ENCODE measurements around the gene PIK3C2G. TPM values are rescaled to one million over a fixed set of nuclear protein-coding genes. Genes with fewer than 3 reads are reported as not detected.

PIK3C2G gene
- total and polyA plus RNA-seq, 2 experiments from 2014 or later, result not detected

DNA sequence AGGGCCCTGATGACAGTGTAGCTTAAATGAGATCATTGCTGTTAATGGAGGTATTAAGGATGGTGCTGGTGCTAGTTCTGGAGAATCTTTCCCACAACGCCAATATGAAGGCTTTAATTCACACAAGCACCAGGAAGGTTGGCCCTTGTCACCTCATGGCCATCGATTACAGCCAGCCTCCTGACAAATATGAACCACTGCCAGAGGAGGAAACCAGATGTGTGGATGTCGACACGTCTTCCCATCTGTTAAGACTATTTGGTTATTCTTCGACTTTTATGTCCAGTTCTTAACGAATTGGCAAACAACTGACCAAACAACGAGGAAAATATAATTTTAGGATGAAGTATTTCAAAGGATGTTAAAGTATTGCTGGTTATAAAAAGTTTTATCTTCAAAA, 79.5 kb downstream of the PIK3C2G start:
- Histone ChIP-seq H3K79me2 (ENCODE audit: insufficient read depth) (no peaks in the 10 kb centered on the region), H2AFZ (peak overlapping the region; percentile 43; the same call in 1 of the 2 replicates), H3K36me3 (ENCODE audit: low read depth) (no peaks in the 10 kb centered on the region), H3K4me1 (ENCODE audit: insufficient read depth) (0 out of 2 replicates have a peak, but pooled peaks cover 8% of the 10 kb centered on the region), H3K9ac (no peak overlapping the region), H3K4me2 (ENCODE audit: unreplicated experiment) (no peak overlapping the region), H3K4me3 (no peak overlapping the region), H4K20me1 (ENCODE audit: insufficient read depth) (no peaks in the 10 kb centered on the region), H3K9me3 (ENCODE audit: low read depth) (no peaks in the 10 kb centered on the region), H3K9me2 (ENCODE audit: insufficient read depth) (no peaks in the 10 kb centered on the region), H3K27ac (no peak overlapping the region), H3K27me3 (replicated peaks; ENCODE audit: insufficient read depth) (no peaks in the 10 kb centered on the region), H3F3A (ENCODE audit: insufficient read depth) (no peaks in the 10 kb centered on the region)
- WGBS, 2 experiments (ENCODE audit: low coverage in 1 of 2, low lambda C conversion rate in 2 of 2, missing lambda C conversion rate in 2 of 2), result 20 to 21% methylated on average over 7 of the region's 7 CpGs
- in situ Hi-C loops (cut with MboI), result no loop called here
- DNase-seq, result no peak
- TF ChIP-seq EZH2phosphoT487 (IDR thresholded peaks at IDR 0.05; ENCODE audit: insufficient read depth, low read depth) (no peak), EZH2 (IDR thresholded peaks at IDR 0.05; ENCODE audit: insufficient read depth, poor library complexity, severe bottlenecking) (no peak)

GRCh38 chr12:18343708-18344107, 82.4 kb downstream of the PIK3C2G start:
- 77 to 84% methylated on average over 4 of the region's 4 CpGs for WGBS, 2 experiments (ENCODE audit: low coverage in 1 of 2, low lambda C conversion rate in 2 of 2, missing lambda C conversion rate in 2 of 2)

DNA sequence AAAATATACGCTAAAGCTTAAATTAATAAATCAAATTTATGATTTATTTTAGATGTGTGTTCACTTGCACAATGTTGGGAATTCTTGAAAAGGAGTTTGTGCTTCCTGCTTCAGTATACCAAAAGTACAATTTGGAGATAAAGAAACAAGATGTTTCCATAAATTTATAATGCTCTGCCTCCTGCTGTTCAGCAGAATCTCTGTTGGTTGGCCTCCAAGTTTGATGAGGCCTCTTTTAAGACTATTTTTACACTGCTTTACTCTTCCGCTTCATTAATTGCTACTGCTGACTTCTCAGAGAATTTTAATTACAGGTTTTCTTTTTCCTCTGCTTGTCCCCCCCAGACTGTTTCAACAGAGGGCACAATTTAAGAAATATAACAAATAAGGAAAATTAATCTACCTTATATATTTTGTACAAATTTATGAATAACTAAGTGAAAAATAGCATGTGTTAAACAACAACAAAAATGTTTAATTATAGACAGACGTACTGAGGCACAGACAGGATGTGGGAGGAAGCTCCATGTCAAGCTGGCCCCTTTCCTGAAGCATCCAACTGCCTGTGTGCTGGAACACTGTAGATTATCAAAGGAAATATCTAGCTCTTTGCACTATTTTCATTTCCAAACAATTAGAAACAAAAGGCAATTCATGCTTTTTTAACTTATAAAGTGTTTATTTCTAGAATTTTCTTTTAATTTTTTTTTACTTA, 83.9 kb downstream of the PIK3C2G start:
- TF ChIP-seq EZH2 (IDR thresholded peaks at IDR 0.05; ENCODE audit: insufficient read depth, poor library complexity, severe bottlenecking), result no peak
- TF ChIP-seq EZH2phosphoT487 (IDR thresholded peaks at IDR 0.05; ENCODE audit: insufficient read depth, low read depth), result no peak
- WGBS, 2 experiments (ENCODE audit: low coverage in 1 of 2, low lambda C conversion rate in 2 of 2, missing lambda C conversion rate in 2 of 2), result 33 to 34% methylated on average over 3 of the region's 3 CpGs
- in situ Hi-C loops (cut with MboI), result no loop called here
- Histone ChIP-seq H3K27me3 (replicated peaks; ENCODE audit: insufficient read depth) (no peaks in the 10 kb centered on the region), H3K4me2 (ENCODE audit: unreplicated experiment) (peak overlapping the region; percentile 30), H3K4me1 (ENCODE audit: insufficient read depth) (no peaks in the 10 kb centered on the region), H3K79me2 (ENCODE audit: insufficient read depth) (no peaks in the 10 kb centered on the region), H3K9me3 (ENCODE audit: low read depth) (no peaks in the 10 kb centered on the region), H3F3A (ENCODE audit: insufficient read depth) (no peaks in the 10 kb centered on the region), H2AFZ (peak overlapping the region; percentile 67), H4K20me1 (ENCODE audit: insufficient read depth) (no peaks in the 10 kb centered on the region), H3K36me3 (ENCODE audit: low read depth) (no peaks in the 10 kb centered on the region), H3K27ac (no peak overlapping the region), H3K9ac (no peak overlapping the region), H3K9me2 (ENCODE audit: insufficient read depth) (no peaks in the 10 kb centered on the region; the same call in 1 of the 2 replicates), H3K4me3 (peak overlapping the region; percentile 15; the same call in 1 of the 2 replicates)
- DNase-seq, result peak; percentile 13

More at GRCh38 chr12:18343708-18344107, 82.4 kb downstream of the PIK3C2G start:
- Histone ChIP-seq H3K27me3 (replicated peaks; ENCODE audit: insufficient read depth) (no peaks in the 10 kb centered on the region), H3K4me3 (no peak overlapping the region), H3K27ac (no peak overlapping the region), H3K4me2 (ENCODE audit: unreplicated experiment) (no peak overlapping the region), H2AFZ (no peak overlapping the region), H3K9me2 (ENCODE audit: insufficient read depth) (no peaks in the 10 kb centered on the region; the same call in 1 of the 2 replicates), H3K9me3 (ENCODE audit: low read depth) (no peaks in the 10 kb centered on the region), H3K79me2 (ENCODE audit: insufficient read depth) (no peaks in the 10 kb centered on the region), H3K4me1 (ENCODE audit: insufficient read depth) (0 out of 2 replicates have a peak, but pooled peaks cover 8% of the 10 kb centered on the region), H4K20me1 (ENCODE audit: insufficient read depth) (no peaks in the 10 kb centered on the region), H3F3A (ENCODE audit: insufficient read depth) (no peaks in the 10 kb centered on the region), H3K9ac (no peak overlapping the region), H3K36me3 (ENCODE audit: low read depth) (no peaks in the 10 kb centered on the region)
- no peak for DNase-seq
- in situ Hi-C loops (cut with MboI), result no loop called here
- TF ChIP-seq EZH2phosphoT487 (IDR thresholded peaks at IDR 0.05; ENCODE audit: insufficient read depth, low read depth), result no peak

DNA sequence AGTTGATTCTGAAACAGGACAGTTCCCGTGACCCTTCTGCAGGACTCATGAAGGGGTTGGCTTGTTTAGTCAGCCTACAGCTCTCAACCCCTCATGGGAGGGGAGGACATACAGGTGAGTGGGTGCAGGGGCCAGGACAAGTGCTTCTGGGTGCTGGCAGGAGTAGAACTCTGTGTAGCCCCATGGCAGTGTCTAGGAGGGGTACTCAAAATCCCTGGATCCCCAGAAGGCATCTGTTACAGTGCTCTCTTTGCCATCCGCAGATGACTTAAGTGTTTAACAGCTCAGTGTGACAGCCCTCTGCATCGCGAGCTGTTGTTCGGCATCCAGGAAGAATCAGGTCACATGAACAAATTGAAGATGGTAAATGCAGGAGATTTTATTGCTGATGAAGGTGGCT, 91.0 kb downstream of the PIK3C2G start:
- no peaks in the 10 kb centered on the region for H4K20me1 ChIP-seq (ENCODE audit: insufficient read depth)
- no peaks in the 10 kb centered on the region for H3K27me3 ChIP-seq (replicated peaks; ENCODE audit: insufficient read depth)
- no peaks in the 10 kb centered on the region for H3K36me3 ChIP-seq (ENCODE audit: low read depth)
- no peak overlapping the region for H3K4me2 ChIP-seq (ENCODE audit: unreplicated experiment)
- in situ Hi-C loops (cut with MboI), result no loop called here
- TF ChIP-seq EZH2phosphoT487 (IDR thresholded peaks at IDR 0.05; ENCODE audit: insufficient read depth, low read depth) (no peak), EZH2 (IDR thresholded peaks at IDR 0.05; ENCODE audit: insufficient read depth, poor library complexity, severe bottlenecking) (no peak)
- 92 to 93% methylated on average over 5 of the region's 5 CpGs for WGBS, 2 experiments (ENCODE audit: low coverage in 1 of 2, low lambda C conversion rate in 2 of 2, missing lambda C conversion rate in 2 of 2)
- H3K9ac ChIP-seq, result no peak overlapping the region
- H2AFZ ChIP-seq, result no peak overlapping the region
- no peak overlapping the region for H3K27ac ChIP-seq
- no peaks in the 10 kb centered on the region for H3F3A ChIP-seq (ENCODE audit: insufficient read depth)
- no peaks in the 10 kb centered on the region; the same call in 1 of the 2 replicates for H3K9me2 ChIP-seq (ENCODE audit: insufficient read depth)
- H3K9me3 ChIP-seq (ENCODE audit: low read depth), result no peaks in the 10 kb centered on the region
- no peak overlapping the region for H3K4me3 ChIP-seq
- no peak for DNase-seq
- H3K4me1 ChIP-seq (ENCODE audit: insufficient read depth), result no peaks in the 10 kb centered on the region
- no peaks in the 10 kb centered on the region for H3K79me2 ChIP-seq (ENCODE audit: insufficient read depth)
